Kidney (tissue), 14 donors: ENCODE measurements around the gene C3AR1. TPM values are rescaled to one million over a fixed set of nuclear protein-coding genes. Genes with fewer than 3 reads are reported as not detected.
"Not testable (repeated sequence)": the region's sequence is repeated elsewhere in the genome, so short reads cannot be mapped to it uniquely, and the experiment has no call there.

Experiments used
- DNase-seq, 5 donors: peaks; one replicate each; pipeline ENCODE4 v3.0.0-alpha.2; 2013 to 2020
- FAIRE-seq: peaks from 2 replicates; lab custom pipeline; 2012; peaks lifted over from hg19 to GRCh38; lab: Jason Lieb, UNC
- H3K27ac ChIP-seq, 2 donors: one replicate each; pipeline ENCODE4 v1.7.0; 2013; ENCODE audit warnings: low read depth in 2 of 2, low read length in 2 of 2, inconsistent platforms in 1 of 2
- H3K27me3 ChIP-seq: one replicate; pipeline ENCODE4 v1.7.1; 2013; ENCODE audit warnings: low read length, inconsistent platforms; ENCODE audit not compliant: control insufficient read depth, insufficient read depth
- H3K36me3 ChIP-seq, 3 donors: one replicate each; pipeline versions ENCODE4 v1.7.0 to v1.7.1; 2013; ENCODE audit warnings: low read length in 3 of 3, control low read depth in 1 of 3, inconsistent platforms in 1 of 3; ENCODE audit not compliant: insufficient read depth in 3 of 3, control insufficient read depth in 2 of 3
- H3K4me1 ChIP-seq, 3 donors: one replicate each; pipeline versions ENCODE4 v1.7.0 to v1.7.1; 2013; ENCODE audit warnings: low read length in 3 of 3, inconsistent platforms in 1 of 3, low read depth in 1 of 3; ENCODE audit not compliant: control insufficient read depth in 2 of 3, insufficient read depth in 2 of 3
- H3K4me3 ChIP-seq, 3 donors: one replicate each; pipeline versions ENCODE4 v1.7.0 to v1.8.1; 2013; ENCODE audit warnings: low read length in 3 of 3, control low read depth in 1 of 3, inconsistent platforms in 1 of 3
- H3K9ac ChIP-seq, 3 donors: one replicate each; pipeline versions ENCODE4 v1.7.0 to v1.7.1; 2013; ENCODE audit warnings: low read length in 3 of 3, control low read depth in 1 of 3, inconsistent platforms in 1 of 3
- H3K9me3 ChIP-seq, 3 donors: one replicate each; pipeline versions ENCODE4 v1.7.0 to v1.7.1; 2013; ENCODE audit warnings: low read length in 3 of 3, control low read depth in 1 of 3, inconsistent platforms in 1 of 3; ENCODE audit not compliant: control insufficient read depth in 2 of 3, insufficient read depth in 1 of 3
- intact Hi-C: fragments of 100-400 bp; cut with DNase I; formaldehyde crosslinking; loops from one replicate; pipeline ENCODE4 v1.11.1; 2022
- polyA plus RNA-seq: library from polyadenylated mRNA; stranded (reverse); fragments of 350-450 nt; fragmentation: Illumina TruSeq; extraction: RNeasy Lipid Tissue Mini Kit (QIAGEN cat#74804); gene quantifications from one replicate; pipeline ENCODE4 v1.2.3, GENCODE V29; 2014; ENCODE audit warnings: low read depth, low replicate concordance; ENCODE audit not compliant: insufficient read depth
- total RNA-seq: library from RNA; stranded (reverse); fragmentation: NEBNext Ultra II Directional; extraction: Animal tissue kit (Norgen Biotek cat#: 25700); gene quantifications from one replicate; pipeline ENCODE4 v1.2.1, GENCODE V29; 2021
- TF ChIP-seq, protein P1 (sequence below): IDR thresholded peaks from 3 replicates; pipeline ENCODE4 v1.5.1; 2012; ENCODE audit warnings: mild to moderate bottlenecking, moderate library complexity, borderline replicate concordance; ENCODE audit not compliant: insufficient read depth; ENCODE audit errors: extremely low read depth
- donor health status: control.
- donor health status: control.
- donor health status: control.
- donor health status: control.
- donor health status: control.
- donor health status: DM: yes; HTN: yes; CAD: no.
- donor health status: Normal renal cell carcinoma (clear cell type).

The C3AR1 gene
- total and polyA plus RNA-seq, 2 donors from 2014 or later, result 2.9 to 17.7 TPM

GRCh38 chr12:8078398-8078797 is 12.2 kb upstream of the C3AR1 start:
- peak in 3 of 5 donors; percentile 48 to 62 (median 51) for DNase-seq
- Histone ChIP-seq H3K27ac (no peak overlapping the region), H3K9ac (no peak overlapping the region), H3K4me3 (no peak overlapping the region), H3K36me3 (no peaks in the 10 kb centered on the region), H3K4me1 (peaks cover 0 to 2% (median 0%) of the 10 kb centered on the region in 3 donors), H3K27me3 (no peaks in the 10 kb centered on the region), H3K9me3 (no peaks in the 10 kb centered on the region)
- intact Hi-C loops, result no loop called here
- TF ChIP-seq, protein P1, sequence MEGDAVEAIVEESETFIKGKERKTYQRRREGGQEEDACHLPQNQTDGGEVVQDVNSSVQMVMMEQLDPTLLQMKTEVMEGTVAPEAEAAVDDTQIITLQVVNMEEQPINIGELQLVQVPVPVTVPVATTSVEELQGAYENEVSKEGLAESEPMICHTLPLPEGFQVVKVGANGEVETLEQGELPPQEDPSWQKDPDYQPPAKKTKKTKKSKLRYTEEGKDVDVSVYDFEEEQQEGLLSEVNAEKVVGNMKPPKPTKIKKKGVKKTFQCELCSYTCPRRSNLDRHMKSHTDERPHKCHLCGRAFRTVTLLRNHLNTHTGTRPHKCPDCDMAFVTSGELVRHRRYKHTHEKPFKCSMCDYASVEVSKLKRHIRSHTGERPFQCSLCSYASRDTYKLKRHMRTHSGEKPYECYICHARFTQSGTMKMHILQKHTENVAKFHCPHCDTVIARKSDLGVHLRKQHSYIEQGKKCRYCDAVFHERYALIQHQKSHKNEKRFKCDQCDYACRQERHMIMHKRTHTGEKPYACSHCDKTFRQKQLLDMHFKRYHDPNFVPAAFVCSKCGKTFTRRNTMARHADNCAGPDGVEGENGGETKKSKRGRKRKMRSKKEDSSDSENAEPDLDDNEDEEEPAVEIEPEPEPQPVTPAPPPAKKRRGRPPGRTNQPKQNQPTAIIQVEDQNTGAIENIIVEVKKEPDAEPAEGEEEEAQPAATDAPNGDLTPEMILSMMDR, result peak; percentile 15
- no peak for FAIRE-seq

- Histone ChIP-seq H3K9ac (no peak overlapping the region), H3K9me3 (no peaks in the 10 kb centered on the region), H3K4me3 (no peak overlapping the region), H3K36me3 (no peaks in the 10 kb centered on the region), H3K4me1 (no peaks in the 10 kb centered on the region), H3K27me3 (no peaks in the 10 kb centered on the region), H3K27ac (no peak overlapping the region)
- TF ChIP-seq, protein P1, result no peak
- DNase-seq, result peak in 3 of 5 donors; percentile 15 to 65 (median 57)
- no peak for FAIRE-seq
- intact Hi-C loops, result no loop called here
These were observed 11.0 kb upstream of the C3AR1 start for GRCh38 chr12:8077207-8077606.

DNA sequence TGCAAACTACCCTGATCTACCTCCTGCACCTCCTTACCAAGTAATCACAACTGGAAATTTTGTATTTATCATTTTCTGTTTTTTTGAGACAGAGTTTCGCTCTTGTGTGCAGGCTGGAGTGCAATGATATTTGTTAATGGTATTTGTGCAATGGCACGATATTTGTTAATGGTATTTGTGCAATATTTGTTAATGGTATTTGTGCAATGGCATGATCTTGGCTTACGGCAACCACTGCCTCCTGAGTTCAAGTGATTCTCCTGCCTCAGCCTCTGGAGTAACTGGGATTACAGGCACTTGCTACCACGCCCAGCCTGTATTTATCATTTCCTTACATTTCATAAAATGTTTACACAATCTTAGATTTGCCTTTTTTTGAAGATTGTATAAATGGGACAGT is 10.2 kb upstream of the C3AR1 start:
- no peak for FAIRE-seq
- Histone ChIP-seq H3K4me3 (no peak overlapping the region), H3K27ac (no peak overlapping the region), H3K9ac (no peak overlapping the region), H3K9me3 (no peaks in the 10 kb centered on the region), H3K4me1 (no peaks in the 10 kb centered on the region), H3K27me3 (no peaks in the 10 kb centered on the region), H3K36me3 (no peaks in the 10 kb centered on the region)
- intact Hi-C loops, result no loop called here
- TF ChIP-seq, protein P1, result no peak
- no peak for DNase-seq

DNA sequence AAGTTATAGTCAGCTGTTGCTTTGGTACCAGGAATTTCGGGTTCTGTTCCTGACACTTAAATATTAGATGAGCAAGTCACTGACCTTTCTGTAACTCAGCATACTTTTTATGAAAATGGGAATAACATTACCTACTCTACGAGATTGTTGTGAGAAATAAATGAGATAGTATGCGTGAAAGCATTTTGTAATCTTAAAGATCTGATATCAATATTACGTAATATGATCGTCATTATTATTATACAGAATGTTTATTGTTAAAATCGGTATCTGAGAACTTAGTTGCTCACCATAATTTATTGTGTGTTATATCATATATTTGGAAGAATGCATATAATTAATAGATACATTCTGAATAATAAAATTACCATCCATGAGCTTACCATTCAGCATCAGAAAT is 9.8 kb upstream of the C3AR1 start:
- Histone ChIP-seq H3K9ac (no peak overlapping the region), H3K4me1 (no peaks in the 10 kb centered on the region), H3K36me3 (no peaks in the 10 kb centered on the region), H3K27me3 (no peaks in the 10 kb centered on the region), H3K4me3 (no peak overlapping the region), H3K27ac (no peak overlapping the region), H3K9me3 (no peaks in the 10 kb centered on the region)
- FAIRE-seq (no peak), DNase-seq (no peak)
- TF ChIP-seq, protein P1, result no peak
- intact Hi-C loops, result no loop called here

- H3K9ac ChIP-seq, DNase-seq, FAIRE-seq, H3K27me3 ChIP-seq, H3K4me1 ChIP-seq, H3K27ac ChIP-seq, intact Hi-C loops, H3K9me3 ChIP-seq, H3K36me3 ChIP-seq, H3K4me3 ChIP-seq: not testable (repeated sequence)
These were observed 5.7 kb upstream of the C3AR1 start for GRCh38 chr12:8071820-8072219.
